Measurements from ENCODE around the gene KLHDC10. TPM values are rescaled to one million over a fixed set of nuclear protein-coding genes. Genes with fewer than 3 reads are reported as not detected.

Gene KLHDC10
- total and polyA plus RNA-seq, 2 of the 13 experiments (the other 11 are each of a cell fraction or from before 2014, with no cell fraction given) = 11.9 to 21.6 TPM

DNA sequence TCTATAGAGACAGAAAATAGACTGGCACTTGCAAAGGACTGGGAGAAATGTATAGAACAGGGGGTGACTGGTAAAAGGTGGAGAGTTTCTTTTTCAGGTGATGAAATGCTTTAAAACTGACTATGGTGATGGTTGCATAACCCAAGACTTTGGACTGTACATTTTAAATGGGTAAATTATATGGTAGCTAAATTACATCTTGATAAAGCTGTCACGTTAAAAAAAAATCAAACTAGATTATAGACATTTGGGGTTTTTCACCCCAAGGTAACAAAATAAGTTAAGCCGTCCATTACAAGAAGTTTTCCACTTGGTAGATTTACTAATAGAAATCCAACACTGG is 110.9 kb downstream of the KLHDC10 start (continued):
- TF ChIP-seq, protein P1, sequence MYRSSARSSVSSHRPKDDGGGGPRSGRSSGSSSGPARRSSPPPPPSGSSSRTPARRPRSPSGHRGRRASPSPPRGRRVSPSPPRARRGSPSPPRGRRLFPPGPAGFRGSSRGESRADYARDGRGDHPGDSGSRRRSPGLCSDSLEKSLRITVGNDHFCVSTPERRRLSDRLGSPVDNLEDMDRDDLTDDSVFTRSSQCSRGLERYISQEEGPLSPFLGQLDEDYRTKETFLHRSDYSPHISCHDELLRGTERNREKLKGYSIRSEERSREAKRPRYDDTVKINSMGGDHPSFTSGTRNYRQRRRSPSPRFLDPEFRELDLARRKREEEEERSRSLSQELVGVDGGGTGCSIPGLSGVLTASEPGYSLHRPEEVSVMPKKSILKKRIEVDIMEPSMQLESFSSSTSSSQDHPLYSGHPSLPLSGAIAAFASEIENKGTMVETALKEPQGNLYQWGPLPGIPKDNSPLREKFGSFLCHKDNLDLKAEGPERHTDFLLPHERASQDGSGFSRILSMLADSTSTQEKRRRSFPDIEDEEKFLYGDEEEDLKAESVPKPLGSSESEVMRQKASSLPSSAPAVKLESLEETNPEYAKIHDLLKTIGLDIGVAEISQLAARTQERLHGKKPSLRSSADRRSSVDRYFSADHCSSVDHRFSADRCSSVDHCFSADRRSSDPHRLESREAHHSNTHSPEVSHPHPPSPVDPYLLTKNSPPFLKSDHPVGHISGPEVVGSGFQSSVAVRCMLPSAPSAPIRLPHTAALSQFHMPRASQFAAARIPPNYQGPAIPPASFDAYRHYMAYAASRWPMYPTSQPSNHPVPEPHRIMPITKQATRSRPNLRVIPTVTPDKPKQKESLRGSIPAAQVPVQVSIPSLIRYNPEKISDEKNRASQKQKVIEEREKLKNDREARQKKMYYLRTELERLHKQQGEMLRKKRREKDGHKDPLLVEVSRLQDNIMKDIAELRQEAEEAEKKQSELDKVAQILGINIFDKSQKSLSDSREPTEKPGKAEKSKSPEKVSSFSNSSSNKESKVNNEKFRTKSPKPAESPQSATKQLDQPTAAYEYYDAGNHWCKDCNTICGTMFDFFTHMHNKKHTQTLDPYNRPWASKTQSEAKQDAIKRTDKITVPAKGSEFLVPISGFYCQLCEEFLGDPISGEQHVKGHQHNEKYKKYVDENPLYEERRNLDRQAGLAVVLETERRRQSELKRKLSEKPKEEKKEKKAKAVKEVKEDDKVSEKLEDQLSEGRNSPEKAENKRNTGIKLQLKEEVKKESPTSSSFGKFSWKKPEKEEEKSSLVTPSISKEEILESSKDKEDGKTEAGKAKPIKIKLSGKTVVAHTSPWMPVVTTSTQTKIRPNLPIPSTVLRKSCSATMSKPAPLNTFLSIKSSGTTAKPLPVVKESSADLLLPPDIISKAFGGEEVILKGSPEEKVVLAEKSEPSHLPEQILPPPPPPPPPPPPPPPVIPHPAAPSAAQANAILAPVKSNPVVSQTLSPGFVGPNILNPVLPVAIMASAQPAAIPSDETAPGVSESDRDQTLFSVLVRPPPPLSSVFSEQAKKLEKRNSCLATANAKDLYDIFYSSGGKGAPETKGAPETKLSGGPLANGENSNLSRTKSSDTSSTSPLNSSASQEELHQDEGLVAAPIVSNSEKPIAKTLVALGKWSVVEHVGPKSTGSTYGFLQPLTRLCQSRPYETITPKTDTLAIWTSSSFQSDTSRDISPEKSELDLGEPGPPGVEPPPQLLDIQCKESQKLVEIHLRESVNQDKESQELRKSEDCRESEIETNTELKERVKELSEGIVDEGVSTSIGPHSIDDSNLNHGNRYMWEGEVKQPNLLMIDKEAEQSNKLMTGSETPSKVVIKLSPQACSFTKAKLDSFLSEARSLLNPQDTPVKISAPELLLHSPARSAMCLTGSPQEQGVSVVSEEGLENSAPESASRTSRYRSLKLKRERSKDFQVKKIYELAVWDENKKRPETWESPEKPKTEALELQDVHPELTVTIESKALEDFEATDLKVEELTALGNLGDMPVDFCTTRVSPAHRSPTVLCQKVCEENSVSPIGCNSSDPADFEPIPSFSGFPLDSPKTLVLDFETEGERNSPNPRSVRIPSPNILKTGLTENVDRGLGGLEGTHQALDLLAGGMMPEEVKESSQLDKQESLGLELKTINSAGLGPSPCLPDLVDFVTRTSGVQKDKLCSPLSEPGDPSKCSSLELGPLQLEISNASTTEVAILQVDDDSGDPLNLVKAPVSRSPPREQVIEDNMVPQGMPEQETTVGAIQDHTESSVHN (CRISPR knock-in tag; IDR thresholded peaks at IDR 0.05) = no peak
- TF ChIP-seq ZNF720 (CRISPR knock-in tag; IDR thresholded peaks at IDR 0.05) = no peak
- TF ChIP-seq FOSL1 (CRISPR knock-in tag; IDR thresholded peaks at IDR 0.05; ENCODE audit: borderline replicate concordance) = no peak
- no peak for TF ChIP-seq CCDC6 (CRISPR knock-in tag; IDR thresholded peaks at IDR 0.05)
- no peak for TF ChIP-seq ZNF7 (CRISPR knock-in tag; IDR thresholded peaks at IDR 0.05)
- TF ChIP-seq, protein P2, sequence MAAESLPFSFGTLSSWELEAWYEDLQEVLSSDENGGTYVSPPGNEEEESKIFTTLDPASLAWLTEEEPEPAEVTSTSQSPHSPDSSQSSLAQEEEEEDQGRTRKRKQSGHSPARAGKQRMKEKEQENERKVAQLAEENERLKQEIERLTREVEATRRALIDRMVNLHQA (CRISPR knock-in tag; IDR thresholded peaks at IDR 0.05) = no peak
